ENCODE measurements around the gene MPL.

- TF ChIP-seq CTCF (conservative IDR thresholded peaks at IDR 0.05; ENCODE audit: low read depth, low read length) (no peak), EZH2 (IDR thresholded peaks at IDR 0.05; ENCODE audit: borderline replicate concordance, low read depth, low read length, poor library complexity, severe bottlenecking) (no peak)
Observed at GRCh38 chr1:43300378-43301094, 37.1 kb upstream of the MPL start, which contains the start of gene TIE1.

All from A673 (cell line).